Breast epithelium (tissue), 4 donors: ENCODE measurements around the gene TRPC1. TPM values are rescaled to one million over a fixed set of nuclear protein-coding genes. Genes with fewer than 3 reads are reported as not detected.

Source experiments
- DNase-seq, 2 donors: peaks; one replicate each; pipeline ENCODE4 v3.0.0-alpha.2; 2019; ENCODE audit warnings: low spot score in 2 of 2
- H3K27ac ChIP-seq, 2 donors: fragments of 200-600 bp; sonication (generic) in 1 of 2; one replicate each; pipeline ENCODE4 v1.5.1; 2016 to 2019; ENCODE audit warnings: mild to moderate bottlenecking in 1 of 2
- H3K27me3 ChIP-seq, 2 donors: fragments of 200-600 bp; sonication (generic) in 1 of 2; one replicate each; pipeline versions ENCODE4 v1.5.1 to v1.6.0; 2017 to 2019; ENCODE audit warnings: control low read depth in 1 of 2, mild to moderate bottlenecking in 1 of 2
- H3K36me3 ChIP-seq: fragments of 200-600 bp; one replicate; pipeline ENCODE4 v1.5.1; 2019
- H3K4me1 ChIP-seq, 2 donors: fragments of 200-600 bp; sonication (generic); one replicate each; pipeline ENCODE4 v1.5.1; 2016 to 2019; ENCODE audit warnings: control low read depth in 1 of 2
- H3K4me3 ChIP-seq, 3 donors: fragments of 200-600 bp; sonication (generic); 1 replicate in 2 of 3; 2 replicates in 1 of 3; pipeline ENCODE4 v1.5.1; 2016 to 2019; ENCODE audit warnings: mild to moderate bottlenecking in 3 of 3, moderate library complexity in 2 of 3
- H3K9me3 ChIP-seq, 2 donors: fragments of 200-600 bp; sonication (generic) in 1 of 2; one replicate each; pipeline ENCODE4 v1.5.1; 2016 to 2019; ENCODE audit warnings: control low read depth in 1 of 2
- POLR2A ChIP-seq: fragments of 450-650 bp; IDR thresholded peaks from one replicate; pipeline ENCODE4 v1.6.1; 2016; ENCODE audit warnings: antibody characterized with exemption, mild to moderate bottlenecking, moderate library complexity
- POLR2AphosphoS5 ChIP-seq, 3 donors: sonication (generic); formaldehyde crosslinking; IDR thresholded peaks; one replicate each; pipeline ENCODE4 v1.6.1; 2017; ENCODE audit warnings: antibody characterized with exemption in 3 of 3
- intact Hi-C: fragments of 100-400 bp; cut with DNase I; formaldehyde crosslinking; loops from one replicate; pipeline ENCODE4 v1.15.1; 2023; ENCODE audit warnings: low total_unique reads
- total RNA-seq, 3 donors: library from RNA; depleted of rRNA; stranded (reverse); fragments of >200 nt; gene quantifications; one replicate each; pipeline ENCODE4 v1.1.0, GENCODE V29; 2016
- TF ChIP-seq, protein P1 (sequence below), 3 donors: fragments of 450-650 bp; IDR thresholded peaks; one replicate each; pipeline ENCODE4 v1.5.1; 2016 to 2017; ENCODE audit warnings: antibody characterized with exemption in 3 of 3, mild to moderate bottlenecking in 3 of 3, moderate library complexity in 3 of 3

Gene TRPC1
- total RNA-seq, 3 donors from 2014 or later: 12.5 to 14.8 (median 13.0) TPM

DNA sequence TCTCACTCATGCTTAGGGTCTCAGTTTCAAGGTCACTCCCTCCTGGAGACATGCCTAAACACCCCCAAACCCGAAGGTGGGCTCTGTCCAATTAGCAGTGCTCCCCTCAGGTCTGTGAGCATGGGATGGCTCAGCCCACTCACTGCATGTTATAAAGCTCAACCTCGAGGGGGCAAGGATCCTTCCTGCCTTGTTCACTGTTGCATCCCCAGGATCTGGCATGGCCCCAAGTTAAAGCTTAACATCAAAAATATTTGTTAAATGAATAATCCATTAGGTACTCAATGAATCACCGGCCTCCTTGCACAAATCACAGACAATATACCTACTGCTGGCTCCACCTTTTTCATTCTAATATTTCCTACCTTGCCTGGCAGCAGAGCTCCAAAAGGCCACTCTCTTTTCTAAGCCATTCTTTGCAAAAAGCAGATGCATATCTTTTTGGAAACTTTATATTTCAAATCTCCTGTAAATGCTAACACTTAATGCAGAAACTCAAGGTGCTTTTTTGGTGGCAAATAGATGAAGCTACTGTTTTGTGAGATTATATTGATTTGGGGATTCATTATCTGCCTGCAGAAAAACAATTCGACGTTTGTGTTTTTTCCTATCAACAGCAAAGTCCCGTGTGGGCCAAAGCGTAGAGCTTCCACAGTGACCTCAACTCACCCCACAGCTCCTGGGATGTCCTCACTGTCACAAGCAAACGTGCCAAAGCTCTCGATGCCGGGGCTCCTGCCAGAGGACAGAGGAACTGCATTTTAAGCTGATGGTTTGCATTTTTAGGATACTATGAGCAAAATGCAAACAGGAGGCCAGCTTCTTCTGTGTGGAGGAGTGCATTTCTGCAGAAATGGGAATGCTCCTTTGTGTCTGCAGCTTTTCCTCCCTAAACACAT is 129.7 kb downstream of the TRPC1 start:
- H3K27me3 ChIP-seq: no peaks in the 10 kb centered on the region
- H3K27ac ChIP-seq: no peak overlapping the region
- TF ChIP-seq POLR2A: no peak
- no peak for TF ChIP-seq POLR2AphosphoS5 (IDR thresholded peaks at IDR 0.05)
- TF ChIP-seq, protein P1, sequence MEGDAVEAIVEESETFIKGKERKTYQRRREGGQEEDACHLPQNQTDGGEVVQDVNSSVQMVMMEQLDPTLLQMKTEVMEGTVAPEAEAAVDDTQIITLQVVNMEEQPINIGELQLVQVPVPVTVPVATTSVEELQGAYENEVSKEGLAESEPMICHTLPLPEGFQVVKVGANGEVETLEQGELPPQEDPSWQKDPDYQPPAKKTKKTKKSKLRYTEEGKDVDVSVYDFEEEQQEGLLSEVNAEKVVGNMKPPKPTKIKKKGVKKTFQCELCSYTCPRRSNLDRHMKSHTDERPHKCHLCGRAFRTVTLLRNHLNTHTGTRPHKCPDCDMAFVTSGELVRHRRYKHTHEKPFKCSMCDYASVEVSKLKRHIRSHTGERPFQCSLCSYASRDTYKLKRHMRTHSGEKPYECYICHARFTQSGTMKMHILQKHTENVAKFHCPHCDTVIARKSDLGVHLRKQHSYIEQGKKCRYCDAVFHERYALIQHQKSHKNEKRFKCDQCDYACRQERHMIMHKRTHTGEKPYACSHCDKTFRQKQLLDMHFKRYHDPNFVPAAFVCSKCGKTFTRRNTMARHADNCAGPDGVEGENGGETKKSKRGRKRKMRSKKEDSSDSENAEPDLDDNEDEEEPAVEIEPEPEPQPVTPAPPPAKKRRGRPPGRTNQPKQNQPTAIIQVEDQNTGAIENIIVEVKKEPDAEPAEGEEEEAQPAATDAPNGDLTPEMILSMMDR (IDR thresholded peaks at IDR 0.05): no peak
- no peaks in the 10 kb centered on the region for H3K36me3 ChIP-seq
- H3K4me3 ChIP-seq: no peak overlapping the region
- no peaks in the 10 kb centered on the region for H3K9me3 ChIP-seq
- H3K4me1 ChIP-seq: no peaks in the 10 kb centered on the region
- intact Hi-C loops: no loop called here
- DNase-seq: no peak

DNA sequence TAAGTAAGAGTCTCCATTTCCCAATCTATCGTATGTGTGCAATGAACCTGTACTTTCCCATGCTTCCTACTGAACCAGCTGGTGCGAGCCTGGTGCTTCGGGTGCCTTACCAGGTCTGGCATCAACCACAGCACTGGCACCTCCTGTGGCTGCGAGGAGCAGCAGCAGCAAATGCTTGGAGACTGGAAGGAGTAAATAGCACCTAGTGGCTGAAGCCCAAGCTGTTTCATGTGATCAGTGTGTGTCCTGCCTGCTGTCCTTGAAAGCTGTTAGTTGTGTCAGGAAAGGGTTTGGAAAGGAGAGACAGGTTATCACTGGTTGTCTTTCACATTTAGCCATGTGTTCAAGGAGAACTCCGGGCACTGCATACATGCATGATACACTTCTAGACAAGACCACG is 133.2 kb downstream of the TRPC1 start:
- Histone ChIP-seq H3K27ac (no peak overlapping the region), H3K4me3 (no peak overlapping the region), H3K36me3 (no peaks in the 10 kb centered on the region), H3K27me3 (peaks cover 0 to 6% of the 10 kb centered on the region in 2 donors), H3K4me1 (no peaks in the 10 kb centered on the region), H3K9me3 (no peaks in the 10 kb centered on the region)
- TF ChIP-seq POLR2AphosphoS5 (IDR thresholded peaks at IDR 0.05) (no peak), POLR2A (no peak)
- TF ChIP-seq, protein P1 (IDR thresholded peaks at IDR 0.05): peak in 1 of 3 donors; percentile 25
- no peak for DNase-seq
- intact Hi-C loops: loop anchor here (5.0 kb wide), 1 partner anchor 1040 kb away; no protein-coding TSS in a partner anchor

Other genes with a start within 250 kb of the TRPC1 start
- 10 to 100 TPM; 25.6 to 63.7 (median 39.0) TPM for gene ATR, start 145.3 kb upstream of the TRPC1 start, total RNA-seq
- gene PLS1, start 127.6 kb upstream of the TRPC1 start, total RNA-seq: 10 to 100 TPM in 2 of 3 donors, 1 to 10 TPM in 1; 1.6 to 18.4 (median 15.7) TPM
- 100 to 1,000 TPM in 1 of 3 donors, 10 to 100 TPM in 2; 30.2 to 178 (median 36.0) TPM for gene PCOLCE2, start 165.0 kb downstream of the TRPC1 start, total RNA-seq
- not detected for gene PAQR9, start 239.6 kb downstream of the TRPC1 start, total RNA-seq